Ishikawa (cell line): ENCODE data around the gene ADAMTS7.

ENCODE experiments used
- CEBPB ChIP-seq: IDR thresholded peaks from 2 replicates; pipeline ENCODE4 v1.6.1; 2012
- EP300 ChIP-seq: IDR thresholded peaks from 2 replicates; pipeline ENCODE4 v1.6.1; 2012; ENCODE audit warnings: borderline replicate concordance
- RAD21 ChIP-seq: IDR thresholded peaks from 2 replicates; pipeline ENCODE4 v1.6.1; 2012; ENCODE audit warnings: low read depth
- TAF1 ChIP-seq: IDR thresholded peaks from 2 replicates; pipeline ENCODE4 v1.6.1; 2012; ENCODE audit warnings: low read depth, mild to moderate bottlenecking
- TCF12 ChIP-seq: IDR thresholded peaks from 2 replicates; pipeline ENCODE4 v1.6.1; 2012; ENCODE audit warnings: low read depth
- TEAD4 ChIP-seq: IDR thresholded peaks from 2 replicates; pipeline ENCODE4 v1.6.1; 2012
- YY1 ChIP-seq: IDR thresholded peaks from 2 replicates; pipeline ENCODE4 v1.6.1; 2012; ENCODE audit warnings: low read depth
- TF ChIP-seq, protein P1 (sequence below): IDR thresholded peaks from 2 replicates; pipeline ENCODE4 v1.6.1; 2012; ENCODE audit warnings: low read depth, mild to moderate bottlenecking

DNA sequence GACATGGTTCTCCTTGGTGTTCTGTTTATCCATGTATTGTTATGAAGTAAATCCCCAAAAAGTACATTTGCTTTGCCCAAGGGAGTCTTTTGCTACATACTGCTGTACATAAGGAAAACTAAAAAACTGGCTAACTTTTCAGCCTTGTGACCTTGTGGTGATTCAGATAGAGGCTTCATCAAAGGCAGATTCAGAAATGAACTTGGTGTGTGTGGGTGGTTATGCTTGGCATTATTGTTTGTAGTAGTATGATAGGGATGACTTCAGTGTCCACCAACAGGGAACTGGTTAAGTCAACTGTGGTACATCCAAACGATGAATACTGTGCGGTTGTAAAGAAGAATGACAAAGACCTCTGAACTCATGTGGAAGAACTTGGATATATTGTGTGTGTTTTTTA, 94.6 kb downstream of the ADAMTS7 start:
- no peak for TF ChIP-seq EP300
- TF ChIP-seq TCF12: no peak
- no peak for TF ChIP-seq TAF1
- no peak for TF ChIP-seq RAD21
- TF ChIP-seq, protein P1, sequence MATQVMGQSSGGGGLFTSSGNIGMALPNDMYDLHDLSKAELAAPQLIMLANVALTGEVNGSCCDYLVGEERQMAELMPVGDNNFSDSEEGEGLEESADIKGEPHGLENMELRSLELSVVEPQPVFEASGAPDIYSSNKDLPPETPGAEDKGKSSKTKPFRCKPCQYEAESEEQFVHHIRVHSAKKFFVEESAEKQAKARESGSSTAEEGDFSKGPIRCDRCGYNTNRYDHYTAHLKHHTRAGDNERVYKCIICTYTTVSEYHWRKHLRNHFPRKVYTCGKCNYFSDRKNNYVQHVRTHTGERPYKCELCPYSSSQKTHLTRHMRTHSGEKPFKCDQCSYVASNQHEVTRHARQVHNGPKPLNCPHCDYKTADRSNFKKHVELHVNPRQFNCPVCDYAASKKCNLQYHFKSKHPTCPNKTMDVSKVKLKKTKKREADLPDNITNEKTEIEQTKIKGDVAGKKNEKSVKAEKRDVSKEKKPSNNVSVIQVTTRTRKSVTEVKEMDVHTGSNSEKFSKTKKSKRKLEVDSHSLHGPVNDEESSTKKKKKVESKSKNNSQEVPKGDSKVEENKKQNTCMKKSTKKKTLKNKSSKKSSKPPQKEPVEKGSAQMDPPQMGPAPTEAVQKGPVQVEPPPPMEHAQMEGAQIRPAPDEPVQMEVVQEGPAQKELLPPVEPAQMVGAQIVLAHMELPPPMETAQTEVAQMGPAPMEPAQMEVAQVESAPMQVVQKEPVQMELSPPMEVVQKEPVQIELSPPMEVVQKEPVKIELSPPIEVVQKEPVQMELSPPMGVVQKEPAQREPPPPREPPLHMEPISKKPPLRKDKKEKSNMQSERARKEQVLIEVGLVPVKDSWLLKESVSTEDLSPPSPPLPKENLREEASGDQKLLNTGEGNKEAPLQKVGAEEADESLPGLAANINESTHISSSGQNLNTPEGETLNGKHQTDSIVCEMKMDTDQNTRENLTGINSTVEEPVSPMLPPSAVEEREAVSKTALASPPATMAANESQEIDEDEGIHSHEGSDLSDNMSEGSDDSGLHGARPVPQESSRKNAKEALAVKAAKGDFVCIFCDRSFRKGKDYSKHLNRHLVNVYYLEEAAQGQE: no peak
- TF ChIP-seq CEBPB: no peak
- TF ChIP-seq TEAD4: no peak
- no peak for TF ChIP-seq YY1
